ENCODE data around the gene RTEL1.

The RTEL1 gene

GRCh38 chr20:63690898-63691710 is 33.0 kb downstream of the RTEL1 start:
- no peak for DNase-seq

GRCh38 chr20:63691711-63692435 is 33.8 kb downstream of the RTEL1 start:
- DNase-seq, result no peak

GRCh38 chr20:63692436-63693082 is 34.4 kb downstream of the RTEL1 start:
- no peak for DNase-seq

GRCh38 chr20:63693083-63693732 is 35.1 kb downstream of the RTEL1 start:
- no peak for DNase-seq

GRCh38 chr20:63693733-63694583 is 35.8 kb downstream of the RTEL1 start:
- no peak for DNase-seq

- no peak for DNase-seq
Measured at GRCh38 chr20:63694584-63695423, 36.7 kb downstream of the RTEL1 start.

- DNase-seq, result no peak
Measured at GRCh38 chr20:63695424-63696305, 37.6 kb downstream of the RTEL1 start.

- DNase-seq, result no peak
Measured at GRCh38 chr20:63696306-63696627, 38.2 kb downstream of the RTEL1 start.

GRCh38 chr20:63696628-63697356 is 38.7 kb downstream of the RTEL1 start, which contains the start of gene TNFRSF6B:
Gene TNFRSF6B, plus strand, starts transcription at chr20:63696652. Its CDS starts 116 bp downstream, at chr20:63696768.
- DNase-seq, result no peak

- no peak for DNase-seq
Measured at GRCh38 chr20:63697357-63697867, 39.3 kb downstream of the RTEL1 start.

GRCh38 chr20:63697868-63698545 is 39.9 kb downstream of the RTEL1 start:
- DNase-seq, result no peak

- no peak for DNase-seq
Measured at GRCh38 chr20:63698739-63699465, 40.8 kb downstream of the RTEL1 start.

- no peak for DNase-seq
Measured at GRCh38 chr20:63699466-63700198, 41.5 kb downstream of the RTEL1 start.

- no peak for DNase-seq
Measured at GRCh38 chr20:63700199-63701050, 42.3 kb downstream of the RTEL1 start.

GRCh38 chr20:63701051-63701328 is 42.9 kb downstream of the RTEL1 start:
- no peak for DNase-seq

- DNase-seq, result no peak
Measured at GRCh38 chr20:63701329-63702035, 43.4 kb downstream of the RTEL1 start.
